ENCODE measurements around the gene RIMBP3B.
"Not testable (repeated sequence)": the region's sequence is repeated elsewhere in the genome, so short reads cannot be mapped to it uniquely, and the experiment has no call there.

The RIMBP3B gene

DNA sequence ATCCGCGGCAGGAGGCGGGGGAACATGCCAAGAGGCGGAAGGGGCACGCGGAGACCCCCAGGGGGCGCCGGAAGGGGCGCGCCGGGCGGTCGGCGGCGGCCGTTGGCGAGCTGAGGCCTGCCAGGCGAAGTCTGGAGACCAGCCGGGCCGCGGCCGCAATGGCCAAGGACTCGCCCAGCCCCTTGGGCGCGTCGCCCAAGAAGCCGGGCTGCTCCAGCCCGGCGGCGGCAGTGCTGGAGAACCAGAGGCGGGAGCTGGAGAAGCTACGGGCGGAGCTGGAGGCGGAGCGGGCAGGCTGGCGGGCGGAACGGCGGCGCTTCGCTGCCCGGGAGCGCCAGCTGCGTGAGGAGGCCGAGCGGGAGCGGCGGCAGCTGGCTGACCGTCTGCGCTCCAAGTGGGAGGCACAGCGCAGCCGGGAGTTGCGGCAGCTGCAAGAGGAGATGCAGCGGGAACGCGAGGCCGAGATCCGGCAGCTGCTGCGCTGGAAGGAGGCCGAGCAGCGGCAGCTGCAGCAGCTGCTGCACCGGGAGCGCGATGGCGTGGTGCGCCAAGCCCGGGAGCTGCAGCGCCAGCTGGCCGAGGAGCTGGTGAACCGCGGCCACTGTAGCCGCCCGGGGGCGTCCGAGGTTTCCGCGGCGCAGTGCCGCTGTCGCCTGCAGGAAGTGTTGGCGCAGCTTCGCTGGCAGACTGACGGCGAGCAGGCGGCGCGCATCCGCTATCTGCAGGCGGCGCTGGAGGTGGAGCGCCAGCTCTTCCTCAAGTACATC is at the start of gene RIMBP3B:
Gene RIMBP3B (plus strand): TSS at position 51 of the 767 bp plus-strand sequence. CDS start 108 bp downstream, at position 159.
- DNase-seq (ENCODE audit: low read depth): not testable (repeated sequence)

GRCh38 chr22:21357527-21357926 is 26.0 kb upstream of the RIMBP3B start:
- not testable (repeated sequence) for DNase-seq (ENCODE audit: low read depth)

- not testable (repeated sequence) for DNase-seq (ENCODE audit: low read depth)
These were observed 23.0 kb upstream of the RIMBP3B start for GRCh38 chr22:21360525-21360924.

- not testable (repeated sequence) for DNase-seq (ENCODE audit: low read depth)
These were observed 21.1 kb upstream of the RIMBP3B start for GRCh38 chr22:21362473-21362872.

DNA sequence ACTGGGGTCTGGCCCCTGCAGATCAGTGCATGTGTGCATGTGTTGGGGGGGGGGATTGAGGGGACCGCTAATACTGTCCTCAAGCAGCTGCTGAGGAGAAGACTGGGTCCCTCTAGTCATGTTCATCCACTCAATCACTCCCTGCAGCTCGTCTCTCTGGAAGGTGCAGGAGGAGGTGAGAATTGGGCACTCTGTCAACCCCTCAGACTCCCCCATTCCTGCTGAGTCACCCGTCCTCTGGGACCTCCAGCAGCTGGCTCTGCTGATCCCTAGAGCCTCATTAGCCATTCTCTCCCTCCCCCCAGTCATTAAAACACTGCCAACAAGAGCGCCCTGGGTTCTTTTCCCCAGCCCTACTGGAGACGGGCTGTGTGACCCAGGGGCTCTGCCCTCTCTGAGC is 20.5 kb upstream of the RIMBP3B start:
- not testable (repeated sequence) for DNase-seq (ENCODE audit: low read depth)

DNA sequence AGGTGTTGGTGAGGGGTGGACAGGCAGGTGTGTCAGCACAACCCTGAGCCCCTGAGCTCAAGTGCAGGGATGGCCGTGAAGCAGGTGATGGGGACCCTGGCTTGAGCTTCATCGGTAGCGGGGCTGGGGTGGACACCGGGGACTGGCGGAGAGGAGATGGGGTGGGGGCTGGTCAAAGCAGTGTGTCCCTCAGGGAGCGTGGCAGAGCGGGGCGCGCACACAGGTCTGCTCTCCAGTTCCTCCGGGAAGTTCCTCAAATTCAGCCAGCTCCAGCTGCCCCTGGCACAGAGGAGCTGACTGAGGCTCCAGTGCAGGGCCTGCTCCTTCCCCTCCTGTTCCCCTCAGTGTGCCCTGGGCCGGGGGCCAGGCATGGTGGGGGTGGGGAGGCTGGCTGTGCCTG is 19.7 kb upstream of the RIMBP3B start:
- DNase-seq (ENCODE audit: low read depth): not testable (repeated sequence)

GRCh38 chr22:21364362-21364761 is 19.2 kb upstream of the RIMBP3B start:
- DNase-seq (ENCODE audit: low read depth): not testable (repeated sequence)

GRCh38 chr22:21365337-21365736 is 18.2 kb upstream of the RIMBP3B start:
- DNase-seq (ENCODE audit: low read depth): not testable (repeated sequence)

DNA sequence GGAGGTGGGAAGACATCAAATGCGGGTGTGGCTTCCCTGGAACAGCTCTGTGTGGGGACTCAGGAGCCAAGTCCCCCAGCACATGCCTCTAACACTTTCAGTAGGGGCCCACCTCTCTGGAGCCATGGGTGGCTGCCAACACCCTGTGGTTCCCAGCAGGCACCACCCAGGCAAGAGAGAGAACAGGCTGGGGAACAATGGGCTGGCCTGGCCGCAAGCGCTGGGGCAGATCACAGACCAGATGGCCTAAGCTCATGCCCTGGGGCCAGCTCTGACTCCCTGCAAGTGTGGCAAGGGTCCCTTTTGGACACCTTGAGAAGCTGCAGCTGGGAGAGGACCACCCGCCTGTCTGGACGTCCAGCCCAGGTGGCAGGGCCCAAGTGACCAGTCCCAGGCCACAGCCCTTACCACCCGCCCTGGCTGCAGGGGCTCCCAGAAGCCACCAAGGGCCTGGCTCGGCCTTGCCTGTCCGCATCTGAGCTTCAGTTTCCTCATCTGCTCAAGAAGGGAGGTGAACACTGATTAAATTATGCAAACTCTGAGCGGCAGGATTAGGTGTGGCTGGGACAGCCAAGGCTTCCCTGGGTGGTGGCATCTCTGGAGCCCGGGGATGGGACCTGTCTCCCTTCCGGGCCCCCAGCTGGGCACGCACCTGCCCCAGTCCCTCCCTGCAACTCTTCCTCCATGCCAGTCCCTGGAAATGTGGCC is 14.8 kb upstream of the RIMBP3B start:
- DNase-seq (ENCODE audit: low read depth): not testable (repeated sequence)

- DNase-seq (ENCODE audit: low read depth): not testable (repeated sequence)
These were observed 7.7 kb upstream of the RIMBP3B start for GRCh38 chr22:21375880-21376279.

DNA sequence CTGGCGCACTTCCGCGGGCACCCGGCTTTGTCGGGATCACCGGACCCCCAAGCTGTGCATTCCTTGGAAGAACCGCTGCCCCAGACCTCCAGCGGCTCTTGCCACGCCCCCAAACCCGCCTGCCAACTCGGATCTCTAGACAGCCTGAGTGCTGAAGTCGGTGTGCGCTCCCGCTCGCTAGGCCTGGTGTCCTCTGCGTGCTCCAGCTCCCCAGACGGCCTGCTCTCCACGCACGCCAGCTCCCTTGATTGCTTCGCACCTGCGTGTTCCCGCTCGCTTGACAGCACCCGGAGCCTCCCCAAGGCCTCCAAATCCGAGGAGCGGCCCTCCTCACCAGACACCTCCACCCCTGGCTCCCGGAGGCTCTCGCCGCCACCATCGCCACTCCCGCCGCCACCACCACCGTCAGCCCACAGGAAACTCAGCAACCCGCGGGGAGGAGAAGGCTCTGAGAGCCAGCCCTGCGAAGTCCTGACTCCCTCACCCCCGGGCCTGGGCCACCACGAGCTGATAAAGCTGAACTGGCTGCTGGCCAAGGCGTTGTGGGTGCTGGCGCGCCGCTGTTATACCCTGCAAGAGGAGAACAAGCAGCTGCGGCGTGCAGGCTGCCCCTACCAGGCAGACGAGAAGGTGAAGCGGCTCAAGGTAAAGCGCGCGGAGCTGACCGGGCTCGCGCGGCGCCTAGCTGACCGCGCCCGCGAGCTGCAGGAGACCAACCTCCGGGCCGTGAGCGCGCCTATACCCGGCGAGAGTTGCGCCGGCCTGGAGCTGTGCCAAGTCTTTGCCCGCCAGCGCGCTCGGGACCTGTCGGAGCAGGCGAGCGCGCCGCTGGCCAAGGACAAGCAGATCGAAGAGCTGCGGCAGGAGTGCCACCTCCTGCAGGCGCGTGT is 1.2 kb downstream of the RIMBP3B start:
- not testable (repeated sequence) for DNase-seq (ENCODE audit: low read depth)

DNA sequence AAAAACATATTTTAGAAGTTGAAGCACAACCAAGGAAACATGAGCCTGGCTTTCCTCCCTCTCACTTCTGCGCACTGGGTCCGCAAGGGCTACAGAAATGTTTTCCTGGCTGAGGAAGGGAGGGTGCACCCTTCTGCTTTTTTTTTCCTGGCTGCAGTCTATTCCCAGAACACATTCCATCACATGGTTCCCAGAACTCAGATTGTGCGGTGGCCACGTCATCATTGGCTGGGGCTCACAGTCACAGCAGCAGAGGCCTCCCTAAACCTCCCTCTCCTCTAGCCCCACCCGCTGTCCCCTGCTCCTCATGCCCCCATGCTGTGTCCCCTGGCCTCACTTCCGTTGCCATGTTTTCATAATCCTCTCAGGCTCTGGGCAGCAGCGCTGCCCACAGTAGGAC is 5.9 kb downstream of the RIMBP3B start:
- not testable (repeated sequence) for DNase-seq (ENCODE audit: low read depth)

DNA sequence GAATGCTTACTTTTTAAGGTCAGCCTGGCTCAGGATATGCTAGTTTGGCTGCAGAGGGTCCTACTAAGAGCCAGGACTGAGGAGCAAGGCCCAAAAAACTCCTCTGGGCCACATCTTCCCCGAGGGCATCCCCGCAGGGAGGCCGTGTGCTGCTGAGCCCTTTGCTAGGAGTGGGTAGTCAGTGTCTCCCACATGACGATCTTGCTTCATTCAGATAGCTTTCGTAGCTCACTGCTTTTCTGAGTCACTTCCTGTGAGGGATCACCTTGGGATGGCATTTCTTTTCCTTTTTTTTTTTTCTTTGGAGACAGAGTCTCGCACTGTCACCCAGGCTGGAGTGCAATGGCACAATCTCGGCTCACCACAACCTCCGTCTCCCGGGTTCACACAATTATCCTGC is 6.5 kb downstream of the RIMBP3B start:
- not testable (repeated sequence) for DNase-seq (ENCODE audit: low read depth)

- DNase-seq (ENCODE audit: low read depth): not testable (repeated sequence)
These were observed 11.1 kb downstream of the RIMBP3B start for GRCh38 chr22:21394613-21395012.

- not testable (repeated sequence) for DNase-seq (ENCODE audit: low read depth)
These were observed 17.8 kb downstream of the RIMBP3B start for GRCh38 chr22:21401197-21401969.

DNA sequence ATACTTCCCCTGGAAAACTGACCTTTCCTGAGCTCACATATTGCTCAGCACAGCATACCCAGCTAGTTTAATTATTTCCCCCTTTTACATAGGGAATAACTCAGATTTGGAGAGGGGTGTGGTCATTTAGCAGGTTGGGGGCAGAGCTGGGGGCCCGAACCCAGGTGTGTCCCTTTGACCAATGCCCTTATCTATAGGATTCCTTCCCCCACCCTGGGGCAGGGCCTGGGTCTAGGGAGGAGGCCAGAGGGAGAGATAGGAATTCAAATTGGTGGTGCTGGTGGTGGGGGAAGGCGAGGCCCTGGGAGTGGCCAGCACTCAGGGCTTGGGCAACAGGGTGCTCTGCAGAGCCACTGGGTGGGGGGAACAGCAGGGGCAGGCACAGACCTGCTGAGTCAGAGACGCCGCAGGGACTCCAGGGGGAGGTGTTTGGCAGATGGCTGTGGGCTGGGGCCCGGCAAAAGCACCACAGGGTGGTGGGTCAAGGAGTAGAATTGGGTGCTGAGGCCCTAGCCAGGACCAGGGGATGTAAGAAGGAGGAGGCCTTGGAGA is 19.3 kb downstream of the RIMBP3B start:
- not testable (repeated sequence) for DNase-seq (ENCODE audit: low read depth)

DNA sequence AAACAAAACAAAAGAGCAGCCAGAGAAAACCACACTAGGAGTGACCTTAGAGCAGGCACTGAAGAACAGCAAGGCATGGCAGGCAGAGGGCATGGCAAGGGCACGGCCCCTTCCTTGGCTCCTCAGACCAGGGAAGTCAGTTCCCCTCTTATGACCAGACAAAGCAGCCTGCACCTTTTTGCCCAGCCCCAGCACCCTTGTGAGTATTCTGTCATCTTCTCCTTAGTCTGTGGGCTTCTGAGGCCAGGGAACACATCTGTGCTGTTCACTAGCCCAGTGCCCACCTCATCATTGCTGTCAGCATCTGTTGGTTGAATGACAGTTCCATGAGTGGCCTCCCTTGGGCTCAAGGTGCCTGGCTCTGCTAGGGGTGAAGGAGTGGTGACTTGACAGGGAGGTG is 23.6 kb downstream of the RIMBP3B start:
- not testable (repeated sequence) for DNase-seq (ENCODE audit: low read depth)

GRCh38 chr22:21407792-21408191 is 24.2 kb downstream of the RIMBP3B start:
- not testable (repeated sequence) for DNase-seq (ENCODE audit: low read depth)

DNA sequence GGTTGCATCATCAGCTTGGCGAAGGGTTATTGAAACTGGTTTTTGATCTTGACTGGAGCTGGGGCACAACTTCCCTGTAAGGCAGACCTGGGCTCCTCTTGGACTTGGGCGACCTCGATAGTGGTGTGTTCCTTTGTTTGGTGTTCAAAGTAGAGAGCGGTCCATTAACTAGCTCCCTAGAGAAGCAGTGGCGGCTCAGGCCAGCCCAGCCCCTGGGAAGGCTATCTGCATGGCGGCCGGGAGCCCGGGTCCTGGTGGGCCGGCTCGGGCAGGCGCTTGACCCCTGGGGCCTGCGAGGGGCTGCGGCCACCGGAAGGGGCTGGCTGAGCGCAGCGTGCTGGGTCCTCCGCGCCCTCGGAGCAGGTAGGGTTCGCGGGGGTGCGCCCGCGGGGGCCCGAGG is 32.8 kb downstream of the RIMBP3B start:
- DNase-seq (ENCODE audit: low read depth): not testable (repeated sequence)

GRCh38 chr22:21417227-21417746 is 33.7 kb downstream of the RIMBP3B start, which contains the start of gene HIC2:
TSS of gene HIC2 (plus strand) at chr22:21417371. CDS start at chr22:21442832, 25,461 bp downstream.
- not testable (repeated sequence) for DNase-seq (ENCODE audit: low read depth)

DNA sequence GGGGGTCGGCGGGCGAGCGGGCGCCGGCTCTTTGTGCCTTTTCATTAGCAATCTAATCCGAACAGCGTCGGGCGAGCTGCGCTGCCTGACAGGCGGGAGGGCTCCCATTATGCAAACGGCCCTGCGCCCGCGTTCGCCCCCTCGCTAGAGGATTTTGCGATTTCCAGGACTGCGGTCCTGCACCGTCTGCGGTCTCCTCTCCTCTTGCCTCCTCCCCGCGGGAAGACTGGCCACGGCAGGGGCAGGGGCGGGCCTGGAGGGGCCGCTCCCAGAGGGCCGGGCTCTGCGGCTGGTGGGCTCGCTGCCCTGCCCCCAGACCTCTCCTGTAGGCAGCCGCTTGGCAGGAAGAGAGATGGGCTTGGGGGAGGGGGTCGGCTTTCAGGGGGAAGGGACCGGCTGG is 34.3 kb downstream of the RIMBP3B start:
- not testable (repeated sequence) for DNase-seq (ENCODE audit: low read depth)

Data from ELR (cell line).